Transverse colon (tissue), 4 donors: ENCODE results near the gene CALHM2. TPM values are rescaled to one million over a fixed set of nuclear protein-coding genes. Genes with fewer than 3 reads are reported as not detected.

Source experiments
- DNase-seq: peaks from one replicate; pipeline ENCODE4 v3.0.0-alpha.2; 2019
- H3K27ac ChIP-seq, 4 donors: fragments of 200-600 bp; sonication (generic); 2 replicates each; pipeline ENCODE4 v1.5.1; 2016 to 2018; ENCODE audit warnings: inconsistent platforms in 4 of 4
- H3K27me3 ChIP-seq: fragments of 200-600 bp; sonication (generic); 2 replicates; pipeline ENCODE4 v1.5.1; 2017; ENCODE audit warnings: inconsistent platforms
- H3K36me3 ChIP-seq, 4 donors: fragments of 200-600 bp; sonication (generic); 2 replicates each; pipeline ENCODE4 v1.5.1; 2017 to 2019; ENCODE audit warnings: inconsistent platforms in 4 of 4
- H3K4me1 ChIP-seq, 4 donors: fragments of 200-600 bp; sonication (generic); 2 replicates each; pipeline ENCODE4 v1.5.1; 2017 to 2020; ENCODE audit warnings: inconsistent platforms in 4 of 4
- H3K4me3 ChIP-seq, 4 donors: fragments of 200-600 bp; sonication (generic); 1 replicate in 1 of 4; 2 replicates in 3 of 4; pipeline versions ENCODE4 v1.5.1 to v1.6.1; 2017 to 2019; ENCODE audit warnings: inconsistent platforms in 4 of 4
- H3K9me3 ChIP-seq, 2 donors: fragments of 200-600 bp; sonication (generic); 2 replicates each; pipeline ENCODE4 v1.5.1; 2017 to 2019; ENCODE audit warnings: inconsistent platforms in 2 of 2
- EP300 ChIP-seq: sonication (generic); formaldehyde crosslinking; IDR thresholded peaks from one replicate; pipeline ENCODE4 v1.6.1; 2017; ENCODE audit warnings: antibody characterized with exemption, low read depth
- POLR2A ChIP-seq: fragments of 450-650 bp; IDR thresholded peaks from one replicate; pipeline ENCODE4 v1.6.1; 2016; ENCODE audit warnings: antibody characterized with exemption, mild to moderate bottlenecking, moderate library complexity
- POLR2AphosphoS5 ChIP-seq, 3 donors: sonication (generic); formaldehyde crosslinking; IDR thresholded peaks; one replicate each; pipeline ENCODE4 v1.6.1; 2016; ENCODE audit warnings: antibody characterized with exemption in 3 of 3
- WGBS, 2 donors: methylation state at CpG; one replicate each; pipeline ENCODE4 v1.1.5; 2018; ENCODE audit warnings: low coverage in 1 of 2; 5-methylcytosine and 5-hydroxymethylcytosine counted together
- in situ Hi-C, 4 donors: fragments of 200-750 bp; cut with MboI; loops; one replicate each; pipeline versions ENCODE4 v1.15.0 to v1.15.1; 2017; ENCODE audit warnings: low sequenced_read_pairs in 3 of 4, low pct_ligation_motif_present in 1 of 4, low pct_unique_long_range_greater_than_20kb in 1 of 4
- intact Hi-C: fragments of 100-400 bp; cut with DNase I; formaldehyde crosslinking; loops from one replicate; pipeline ENCODE4 v1.15.1; 2023; ENCODE audit warnings: low total_unique reads
- total RNA-seq, 4 donors: library from RNA; depleted of rRNA; stranded (reverse); fragments of >200 nt; gene quantifications; one replicate each; pipeline ENCODE4 v1.1.0, GENCODE V29; 2016
- TF ChIP-seq, protein P1 (sequence below), 5 experiments: fragments of 200-600 bp in 3 of 5; fragments of 450-650 bp in 2 of 5; sonication (generic) in 3 of 5; IDR thresholded peaks; 1 replicate in 2 of 5; 2 replicates in 3 of 5; pipeline ENCODE4 v1.5.1; 2016 to 2017; ENCODE audit warnings: antibody characterized with exemption in 5 of 5, inconsistent platforms in 3 of 5, mild to moderate bottlenecking in 2 of 5, moderate library complexity in 1 of 5

The CALHM2 gene
- total RNA-seq, 4 donors from 2014 or later: 3.2 to 21.1 (median 15.7) TPM

DNA sequence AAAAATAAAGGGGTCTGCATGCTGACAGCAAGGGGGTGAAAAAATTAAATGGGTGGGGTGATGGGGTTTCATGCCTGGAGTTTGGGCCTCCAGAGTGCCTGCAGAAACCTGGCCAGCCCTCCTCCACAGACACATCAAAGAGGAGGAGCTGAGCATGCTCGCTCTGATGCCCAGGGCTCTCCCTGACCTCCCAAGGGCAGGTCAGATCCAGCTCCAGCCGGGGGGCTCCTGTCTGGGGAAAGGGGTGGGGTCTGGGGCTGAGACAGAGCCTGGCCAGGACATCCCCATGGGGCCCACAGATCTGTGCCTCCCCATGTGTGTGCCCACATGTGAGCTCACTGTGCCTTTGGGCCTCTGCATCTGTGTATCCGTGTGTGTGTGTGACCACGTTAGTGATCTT is 7.4 kb upstream of the CALHM2 start:
- WGBS, 2 donors: 70% methylated on average over 4 of the region's 4 CpGs; no CpG with 5 or more reads in 1 of the 2 donors
- intact Hi-C loops: no loop called here
- H3K4me1 ChIP-seq: no peaks in the 10 kb centered on the region
- no peaks in the 10 kb centered on the region for H3K36me3 ChIP-seq
- H3K9me3 ChIP-seq: no peaks in the 10 kb centered on the region
- no peak overlapping the region for H3K27ac ChIP-seq
- in situ Hi-C loops: no loop called here
- TF ChIP-seq POLR2A: no peak
- TF ChIP-seq, protein P1, sequence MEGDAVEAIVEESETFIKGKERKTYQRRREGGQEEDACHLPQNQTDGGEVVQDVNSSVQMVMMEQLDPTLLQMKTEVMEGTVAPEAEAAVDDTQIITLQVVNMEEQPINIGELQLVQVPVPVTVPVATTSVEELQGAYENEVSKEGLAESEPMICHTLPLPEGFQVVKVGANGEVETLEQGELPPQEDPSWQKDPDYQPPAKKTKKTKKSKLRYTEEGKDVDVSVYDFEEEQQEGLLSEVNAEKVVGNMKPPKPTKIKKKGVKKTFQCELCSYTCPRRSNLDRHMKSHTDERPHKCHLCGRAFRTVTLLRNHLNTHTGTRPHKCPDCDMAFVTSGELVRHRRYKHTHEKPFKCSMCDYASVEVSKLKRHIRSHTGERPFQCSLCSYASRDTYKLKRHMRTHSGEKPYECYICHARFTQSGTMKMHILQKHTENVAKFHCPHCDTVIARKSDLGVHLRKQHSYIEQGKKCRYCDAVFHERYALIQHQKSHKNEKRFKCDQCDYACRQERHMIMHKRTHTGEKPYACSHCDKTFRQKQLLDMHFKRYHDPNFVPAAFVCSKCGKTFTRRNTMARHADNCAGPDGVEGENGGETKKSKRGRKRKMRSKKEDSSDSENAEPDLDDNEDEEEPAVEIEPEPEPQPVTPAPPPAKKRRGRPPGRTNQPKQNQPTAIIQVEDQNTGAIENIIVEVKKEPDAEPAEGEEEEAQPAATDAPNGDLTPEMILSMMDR (IDR thresholded peaks at IDR 0.05): no peak
- TF ChIP-seq POLR2AphosphoS5 (IDR thresholded peaks at IDR 0.05): no peak
- TF ChIP-seq EP300: no peak
- H3K27me3 ChIP-seq: no peaks in the 10 kb centered on the region
- DNase-seq: no peak
- H3K4me3 ChIP-seq: no peak overlapping the region

DNA sequence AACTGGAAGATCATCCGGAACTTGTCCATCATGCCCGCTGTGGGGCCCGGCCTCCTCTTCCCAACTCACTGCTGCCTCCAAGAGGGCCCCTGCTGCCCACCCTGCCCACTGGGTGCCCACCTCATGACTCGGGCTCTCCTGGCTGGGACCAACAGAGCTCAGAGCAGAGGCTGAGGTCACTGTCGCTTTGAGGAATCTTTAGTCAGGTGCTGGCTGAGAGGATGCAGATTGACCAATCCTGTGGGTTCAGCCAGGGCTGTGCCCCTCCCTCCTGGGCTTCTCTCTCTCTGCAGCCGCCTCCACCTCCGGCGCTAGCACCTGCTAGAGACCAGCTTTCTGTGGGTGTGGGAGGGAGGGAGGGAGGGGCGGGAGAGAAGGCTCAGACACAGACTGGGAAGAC is 6.5 kb upstream of the CALHM2 start, which contains the start of gene CALHM1:
Gene CALHM1 (minus strand): TSS at position 181 of the 400 bp plus-strand sequence. CDS start 149 bp downstream, at position 32.
- no peak for TF ChIP-seq POLR2A
- no peak for TF ChIP-seq POLR2AphosphoS5 (IDR thresholded peaks at IDR 0.05)
- TF ChIP-seq EP300: no peak
- TF ChIP-seq, protein P1 (IDR thresholded peaks at IDR 0.05): no peak
- no peak within 1 kb of the TSS for H3K4me3 ChIP-seq
- no peak for DNase-seq
- H3K27me3 ChIP-seq: no peaks in the 10 kb centered on the region
- in situ Hi-C loops: no loop called here
- WGBS, 2 donors: 63% methylated on average over 9 of the region's 9 CpGs; no CpG with 5 or more reads in 1 of the 2 donors
- H3K9me3 ChIP-seq: no peaks in the 10 kb centered on the region
- H3K36me3 ChIP-seq: no peaks in the 10 kb centered on the region
- no peaks in the 10 kb centered on the region for H3K4me1 ChIP-seq
- H3K27ac ChIP-seq: no peak within 1 kb of the TSS
- intact Hi-C loops: no loop called here

DNA sequence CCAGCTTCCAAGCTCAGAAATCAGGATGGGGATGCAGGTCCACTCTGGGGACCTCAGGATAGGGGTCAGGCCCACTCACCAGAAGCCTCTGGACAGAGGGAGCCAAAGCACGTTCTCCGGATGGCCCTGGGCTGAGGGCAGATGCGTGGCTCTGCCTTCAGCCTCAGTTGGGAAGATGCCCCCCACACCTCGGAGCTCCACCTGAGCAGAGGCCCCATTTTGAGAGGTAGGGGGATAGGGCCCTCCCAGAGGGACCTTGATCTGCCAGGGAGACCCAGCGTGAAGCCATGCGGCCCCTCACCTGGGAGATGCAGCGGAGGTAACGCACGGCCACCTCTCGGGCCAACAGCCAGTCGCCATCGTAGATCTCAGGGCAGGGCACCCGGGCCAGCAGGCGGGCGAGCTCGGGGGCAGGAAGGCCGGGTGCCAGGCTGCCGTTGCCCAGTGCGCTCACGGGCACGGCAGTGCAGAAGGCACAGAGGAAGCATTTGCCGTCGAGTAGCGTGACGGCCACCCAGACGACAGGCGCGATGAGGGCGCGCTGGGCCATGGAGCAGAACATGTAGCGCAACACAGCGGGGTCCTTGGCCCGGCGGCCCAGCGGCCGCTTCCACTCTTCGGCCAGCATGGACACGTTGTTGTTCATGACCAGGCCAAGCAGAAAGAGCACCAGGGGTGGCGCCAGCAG is 5.9 kb upstream of the CALHM2 start:
- H3K27me3 ChIP-seq: no peaks in the 10 kb centered on the region
- no peak for DNase-seq
- WGBS, 2 donors: 94 to 97% methylated on average over 7 to 39 of the region's 39 CpGs
- TF ChIP-seq EP300: no peak
- TF ChIP-seq, protein P1 (IDR thresholded peaks at IDR 0.05): no peak
- no peak for TF ChIP-seq POLR2A
- no peak for TF ChIP-seq POLR2AphosphoS5 (IDR thresholded peaks at IDR 0.05)
- intact Hi-C loops: no loop called here
- in situ Hi-C loops: no loop called here
- no peak overlapping the region for H3K4me3 ChIP-seq
- H3K27ac ChIP-seq: no peak overlapping the region
- H3K4me1 ChIP-seq: no peaks in the 10 kb centered on the region
- H3K36me3 ChIP-seq: no peaks in the 10 kb centered on the region
- no peaks in the 10 kb centered on the region for H3K9me3 ChIP-seq

DNA sequence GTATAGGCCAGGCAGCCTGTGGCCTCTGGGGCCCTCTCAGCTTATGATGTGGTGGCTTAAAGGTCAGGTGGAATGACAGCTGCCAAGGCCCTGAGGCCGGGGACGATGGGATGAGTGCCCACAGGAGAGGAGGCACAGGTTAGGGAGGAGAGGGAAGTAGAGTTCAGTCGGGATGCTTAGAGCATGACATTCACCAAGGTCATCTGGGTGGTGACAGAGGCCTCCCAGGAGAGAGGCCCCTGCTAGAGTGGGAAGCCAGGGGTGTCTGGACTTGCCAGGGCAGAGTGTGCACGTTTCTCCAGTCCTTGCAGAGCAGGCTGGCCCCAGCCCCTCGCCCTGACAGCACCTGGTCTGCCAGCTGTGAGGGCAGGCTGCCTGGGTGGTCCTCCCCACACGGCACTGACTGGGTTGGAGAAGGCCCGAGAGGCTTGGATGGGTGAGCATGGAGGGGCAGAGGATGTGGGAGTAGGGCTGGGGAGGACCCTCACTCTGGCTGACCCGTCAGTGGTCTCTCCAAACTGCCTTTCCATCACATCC is 5.1 kb upstream of the CALHM2 start:
- Histone ChIP-seq H3K27me3 (no peaks in the 10 kb centered on the region), H3K9me3 (no peaks in the 10 kb centered on the region), H3K4me3 (no peak overlapping the region), H3K4me1 (peaks cover 0 to 8% (median 3%) of the 10 kb centered on the region in 4 donors), H3K36me3 (no peaks in the 10 kb centered on the region), H3K27ac (no peak overlapping the region)
- TF ChIP-seq POLR2AphosphoS5 (IDR thresholded peaks at IDR 0.05) (no peak), POLR2A (no peak), EP300 (no peak)
- TF ChIP-seq, protein P1 (IDR thresholded peaks at IDR 0.05): no peak
- 81 to 83% methylated on average over 2 to 8 of the region's 8 CpGs for WGBS, 2 donors
- in situ Hi-C loops: no loop called here
- no peak for DNase-seq
- intact Hi-C loops: no loop called here
